ENCODE data around the gene PELI2.

The PELI2 gene

DNA sequence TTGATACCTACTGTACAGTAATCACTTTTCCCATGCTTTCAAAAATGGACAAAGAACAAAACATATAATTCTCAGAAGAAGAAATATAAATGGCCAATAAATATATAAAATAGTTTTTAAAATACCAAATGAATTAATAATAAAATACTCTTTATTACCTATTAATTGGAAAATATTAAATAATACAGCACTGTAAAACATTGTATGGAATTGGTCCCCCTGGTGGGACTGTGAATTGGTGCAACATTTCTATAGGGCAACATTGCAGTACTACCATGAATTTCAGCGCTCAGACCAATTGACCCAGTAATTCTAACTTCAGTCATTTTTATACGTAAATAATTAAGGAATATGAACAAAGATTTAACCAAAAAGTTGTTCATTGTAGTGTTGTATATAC, 162.6 kb downstream of the PELI2 start:
- H3K36me3 ChIP-seq (ENCODE audit: insufficient read depth, low read length), result no peaks in the 10 kb centered on the region
- WGBS, result 100% methylated on average over 1 of the region's 2 CpGs

DNA sequence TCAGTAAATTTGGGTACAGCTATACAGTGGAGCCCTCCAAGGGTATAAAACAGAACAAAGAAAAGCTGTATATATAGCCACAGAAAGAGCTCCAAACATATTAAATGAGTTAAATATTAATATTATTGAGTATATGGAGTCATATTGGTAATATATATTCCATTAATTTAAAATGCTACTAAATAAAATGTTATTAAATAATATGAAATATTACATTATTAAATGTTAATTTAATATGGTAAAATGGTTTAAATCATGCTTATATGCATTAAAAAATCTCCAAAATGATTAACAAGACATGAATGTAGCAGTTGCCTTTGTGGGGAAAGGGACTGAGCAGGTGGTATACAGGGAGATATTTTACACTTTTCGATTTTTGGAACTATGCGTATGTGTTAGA, 164.0 kb downstream of the PELI2 start:
- no peaks in the 10 kb centered on the region for H3K9me3 ChIP-seq (ENCODE audit: insufficient read depth, low read depth, low read length)
- no peaks in the 10 kb centered on the region for H3K4me1 ChIP-seq (ENCODE audit: insufficient read depth, low read length)
- no peak overlapping the region for H3K27ac ChIP-seq (ENCODE audit: low read depth, low read length)
- H3K4me3 ChIP-seq (ENCODE audit: low read length), result no peak overlapping the region
- H3K27me3 ChIP-seq (ENCODE audit: insufficient read depth, low read length), result no peaks in the 10 kb centered on the region
- H3K9ac ChIP-seq (ENCODE audit: low read depth, low read length), result no peak overlapping the region
- 100% methylated on average over 1 of the region's 2 CpGs for WGBS
- no peaks in the 10 kb centered on the region for H3K36me3 ChIP-seq (ENCODE audit: insufficient read depth, low read length)

More for the DNA sequence above, 162.6 kb downstream of the PELI2 start:
- H3K4me1 ChIP-seq (ENCODE audit: insufficient read depth, low read length), result no peaks in the 10 kb centered on the region
- H3K9me3 ChIP-seq (ENCODE audit: insufficient read depth, low read depth, low read length), result 0 out of 2 replicates have a peak, but pooled peaks cover 4% of the 10 kb centered on the region
- no peak overlapping the region for H3K9ac ChIP-seq (ENCODE audit: low read depth, low read length)
- H3K4me3 ChIP-seq (ENCODE audit: low read length), result no peak overlapping the region
- H3K27me3 ChIP-seq (ENCODE audit: insufficient read depth, low read length), result no peaks in the 10 kb centered on the region
- no peak overlapping the region for H3K27ac ChIP-seq (ENCODE audit: low read depth, low read length)

DNA sequence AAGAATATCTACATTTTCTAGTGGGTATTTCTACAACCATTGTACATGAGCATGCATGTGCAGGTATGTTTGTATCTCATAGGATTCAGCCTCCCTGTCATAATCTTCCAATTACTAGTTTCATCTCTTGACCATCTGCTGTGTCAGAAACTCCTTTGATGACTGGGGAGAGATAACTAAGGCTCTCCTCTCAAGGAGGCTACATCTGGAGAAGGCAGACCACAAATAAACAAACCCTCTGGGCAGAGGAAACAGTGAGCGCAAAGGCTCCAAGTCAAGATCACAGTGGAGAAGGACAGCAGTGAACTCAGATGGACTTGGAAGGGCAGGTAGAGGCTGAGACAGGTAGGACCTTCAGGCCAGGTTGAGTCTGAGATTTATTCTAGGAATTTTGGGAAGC, 166.4 kb downstream of the PELI2 start:
- Histone ChIP-seq H3K36me3 (ENCODE audit: insufficient read depth, low read length) (peaks cover 1% of the 10 kb centered on the region; the same call in 1 of the 2 replicates), H3K9me3 (ENCODE audit: insufficient read depth, low read depth, low read length) (no peaks in the 10 kb centered on the region), H3K27ac (ENCODE audit: low read depth, low read length) (no peak overlapping the region), H3K27me3 (ENCODE audit: insufficient read depth, low read length) (no peaks in the 10 kb centered on the region), H3K4me1 (ENCODE audit: insufficient read depth, low read length) (no peaks in the 10 kb centered on the region), H3K9ac (ENCODE audit: low read depth, low read length) (no peak overlapping the region), H3K4me3 (ENCODE audit: low read length) (no peak overlapping the region)
- WGBS, result 95% methylated on average over 1 of the region's 1 CpG

DNA sequence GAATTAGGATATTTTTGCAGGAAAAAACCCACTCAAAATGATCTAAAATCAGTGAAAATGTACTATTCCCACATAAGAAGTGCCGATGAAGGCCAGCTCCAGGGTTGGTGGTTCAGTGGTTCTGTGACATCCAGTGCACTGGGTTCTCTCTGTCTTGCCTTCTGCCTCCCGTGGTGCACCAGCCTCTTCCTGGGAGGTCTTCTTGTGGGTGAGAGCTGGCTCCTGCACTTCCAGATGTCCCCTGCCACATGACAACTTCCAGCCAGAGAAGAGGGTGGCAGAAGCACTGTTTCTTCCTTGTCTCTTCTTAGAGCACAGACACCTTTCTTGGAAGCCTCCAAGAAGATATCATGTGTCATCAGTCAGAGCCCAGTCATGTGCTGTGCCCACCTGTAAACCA, 170.9 kb downstream of the PELI2 start:
- Histone ChIP-seq H3K27ac (ENCODE audit: low read depth, low read length) (no peak overlapping the region), H3K36me3 (ENCODE audit: insufficient read depth, low read length) (peaks cover 13% of the 10 kb centered on the region), H3K4me1 (ENCODE audit: insufficient read depth, low read length) (no peaks in the 10 kb centered on the region), H3K9ac (ENCODE audit: low read depth, low read length) (no peak overlapping the region), H3K4me3 (ENCODE audit: low read length) (no peak overlapping the region), H3K9me3 (ENCODE audit: insufficient read depth, low read depth, low read length) (no peaks in the 10 kb centered on the region), H3K27me3 (ENCODE audit: insufficient read depth, low read length) (no peaks in the 10 kb centered on the region)
- whole genome bisulfite sequencing, result 94% methylated on average over 2 of the region's 2 CpGs

DNA sequence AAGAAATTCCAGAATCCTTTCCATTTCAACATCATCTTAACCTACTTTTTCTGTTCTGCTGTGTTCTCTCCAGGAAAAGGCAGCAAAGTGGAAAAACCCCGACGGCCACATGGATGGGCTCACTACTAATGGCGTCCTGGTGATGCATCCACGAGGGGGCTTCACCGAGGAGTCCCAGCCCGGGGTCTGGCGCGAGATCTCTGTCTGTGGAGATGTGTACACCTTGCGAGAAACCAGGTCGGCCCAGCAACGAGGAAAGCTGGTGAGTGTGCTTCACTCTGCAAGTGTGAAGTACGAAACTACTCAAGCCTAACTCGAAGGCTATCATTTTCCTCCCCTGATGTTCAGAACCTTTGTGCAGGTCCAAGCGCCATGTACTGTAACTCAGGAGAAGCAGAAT, 172.0 kb downstream of the PELI2 start:
- H3K4me1 ChIP-seq (ENCODE audit: insufficient read depth, low read length), result no peaks in the 10 kb centered on the region
- no peak overlapping the region for H3K4me3 ChIP-seq (ENCODE audit: low read length)
- WGBS, result 96% methylated on average over 14 of the region's 14 CpGs
- no peaks in the 10 kb centered on the region for H3K27me3 ChIP-seq (ENCODE audit: insufficient read depth, low read length)
- H3K9ac ChIP-seq (ENCODE audit: low read depth, low read length), result no peak overlapping the region
- peaks cover 13% of the 10 kb centered on the region for H3K36me3 ChIP-seq (ENCODE audit: insufficient read depth, low read length)
- no peak overlapping the region for H3K27ac ChIP-seq (ENCODE audit: low read depth, low read length)
- no peaks in the 10 kb centered on the region for H3K9me3 ChIP-seq (ENCODE audit: insufficient read depth, low read depth, low read length)

DNA sequence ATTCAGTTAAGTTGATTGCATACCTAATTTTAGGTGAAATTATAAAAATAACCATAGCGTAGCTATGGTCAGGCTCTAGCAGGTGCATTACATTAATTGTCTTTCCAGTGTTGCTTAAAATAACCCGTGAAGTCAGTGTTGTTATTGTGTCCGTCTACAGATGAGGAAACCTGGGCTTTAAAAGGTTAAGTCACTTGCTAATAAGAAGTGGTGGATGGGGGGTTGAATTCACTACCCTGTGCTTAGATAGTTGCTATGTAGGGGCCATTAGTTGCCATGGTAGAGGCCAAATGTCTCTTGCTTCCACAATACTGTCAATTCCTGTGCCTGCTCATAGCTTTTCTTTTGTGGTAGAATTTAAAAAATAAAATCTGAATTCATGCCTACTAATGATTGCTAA, 174.8 kb downstream of the PELI2 start:
- WGBS, result 90% methylated on average over 3 of the region's 3 CpGs
- no peak overlapping the region for H3K4me3 ChIP-seq (ENCODE audit: low read length)
- H3K36me3 ChIP-seq (ENCODE audit: insufficient read depth, low read length), result peaks cover 19% of the 10 kb centered on the region

DNA sequence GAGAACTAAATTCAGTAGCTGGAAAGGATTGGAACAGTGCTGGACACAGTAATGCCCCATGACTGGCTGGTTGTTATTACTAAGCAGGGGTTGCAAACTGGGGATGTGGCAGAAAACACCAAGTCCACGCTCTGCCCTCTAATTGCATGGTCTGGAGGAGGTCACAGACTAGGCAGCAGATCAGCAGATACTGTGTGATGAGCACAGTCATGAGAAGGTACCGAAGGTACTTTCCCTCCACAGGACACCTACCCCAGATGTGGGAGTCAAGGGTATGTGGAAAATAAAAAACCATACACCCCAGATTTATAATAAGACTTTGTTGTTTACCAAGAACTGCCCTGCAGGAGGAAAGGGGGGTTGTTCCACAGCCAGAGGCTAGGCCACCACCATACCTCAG, 175.3 kb downstream of the PELI2 start:
- Histone ChIP-seq H3K27ac (ENCODE audit: low read depth, low read length) (no peak overlapping the region), H3K4me3 (ENCODE audit: low read length) (no peak overlapping the region), H3K4me1 (ENCODE audit: insufficient read depth, low read length) (no peaks in the 10 kb centered on the region), H3K9ac (ENCODE audit: low read depth, low read length) (no peak overlapping the region), H3K36me3 (ENCODE audit: insufficient read depth, low read length) (peaks cover 19% of the 10 kb centered on the region), H3K9me3 (ENCODE audit: insufficient read depth, low read depth, low read length) (no peaks in the 10 kb centered on the region), H3K27me3 (ENCODE audit: insufficient read depth, low read length) (no peaks in the 10 kb centered on the region)
- 97% methylated on average over 1 of the region's 2 CpGs for WGBS

More for the DNA sequence above, 174.8 kb downstream of the PELI2 start:
- Histone ChIP-seq H3K4me1 (ENCODE audit: insufficient read depth, low read length) (no peaks in the 10 kb centered on the region), H3K9me3 (ENCODE audit: insufficient read depth, low read depth, low read length) (no peaks in the 10 kb centered on the region), H3K27ac (ENCODE audit: low read depth, low read length) (no peak overlapping the region), H3K9ac (ENCODE audit: low read depth, low read length) (no peak overlapping the region), H3K27me3 (ENCODE audit: insufficient read depth, low read length) (no peaks in the 10 kb centered on the region)

DNA sequence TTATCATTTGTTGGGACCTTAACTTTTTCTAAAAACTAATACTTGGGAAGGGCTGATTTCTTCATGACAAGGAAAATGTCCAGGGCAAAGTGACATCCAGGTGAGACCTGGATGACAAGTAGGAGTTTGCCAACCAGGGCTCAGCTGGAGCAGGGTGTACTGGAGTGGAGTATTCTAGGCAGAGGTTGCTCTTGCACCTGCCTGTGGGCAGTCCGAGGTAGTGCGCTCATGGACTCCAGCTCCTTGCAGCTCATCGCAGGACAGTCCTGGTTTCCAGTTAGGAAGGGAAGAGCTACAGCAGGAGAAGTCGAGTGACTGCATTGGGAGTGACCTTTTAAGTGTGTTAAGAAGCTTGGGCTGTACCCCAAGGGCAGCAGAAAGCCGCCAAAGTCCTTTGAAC, 175.9 kb downstream of the PELI2 start:
- H3K9me3 ChIP-seq (ENCODE audit: insufficient read depth, low read depth, low read length), result no peaks in the 10 kb centered on the region
- H3K4me3 ChIP-seq (ENCODE audit: low read length), result no peak overlapping the region
- H3K36me3 ChIP-seq (ENCODE audit: insufficient read depth, low read length), result peaks cover 19% of the 10 kb centered on the region
- H3K4me1 ChIP-seq (ENCODE audit: insufficient read depth, low read length), result no peaks in the 10 kb centered on the region
- no peaks in the 10 kb centered on the region for H3K27me3 ChIP-seq (ENCODE audit: insufficient read depth, low read length)
- H3K27ac ChIP-seq (ENCODE audit: low read depth, low read length), result no peak overlapping the region
- no peak overlapping the region for H3K9ac ChIP-seq (ENCODE audit: low read depth, low read length)
- 92% methylated on average over 5 of the region's 5 CpGs for WGBS

DNA sequence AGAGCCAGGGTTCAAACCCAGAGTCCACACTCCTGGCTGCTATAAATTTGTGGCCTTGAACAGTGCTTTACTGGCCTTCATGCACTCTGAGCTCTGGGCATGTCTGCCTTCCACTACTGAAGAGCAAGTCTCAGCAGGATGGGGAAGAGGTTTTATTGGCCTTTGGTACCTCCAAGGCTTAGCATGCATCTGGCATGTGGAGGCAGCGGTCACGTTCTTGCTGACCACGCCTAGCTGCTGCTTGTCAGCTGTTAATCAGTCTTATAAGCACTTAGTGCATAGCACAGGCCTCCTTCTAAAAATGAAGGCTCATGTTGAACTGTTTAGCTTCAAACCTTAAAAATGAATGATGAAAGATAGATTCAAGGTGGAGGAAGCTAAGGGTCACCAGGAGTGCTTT, 177.5 kb downstream of the PELI2 start:
- Histone ChIP-seq H3K4me1 (ENCODE audit: insufficient read depth, low read length) (no peaks in the 10 kb centered on the region), H3K9me3 (ENCODE audit: insufficient read depth, low read depth, low read length) (no peaks in the 10 kb centered on the region), H3K4me3 (ENCODE audit: low read length) (no peak overlapping the region), H3K36me3 (ENCODE audit: insufficient read depth, low read length) (peaks cover 11% of the 10 kb centered on the region; the same call in 1 of the 2 replicates), H3K27me3 (ENCODE audit: insufficient read depth, low read length) (no peaks in the 10 kb centered on the region), H3K9ac (ENCODE audit: low read depth, low read length) (no peak overlapping the region), H3K27ac (ENCODE audit: low read depth, low read length) (no peak overlapping the region)
- 94% methylated on average over 3 of the region's 3 CpGs for WGBS

DNA sequence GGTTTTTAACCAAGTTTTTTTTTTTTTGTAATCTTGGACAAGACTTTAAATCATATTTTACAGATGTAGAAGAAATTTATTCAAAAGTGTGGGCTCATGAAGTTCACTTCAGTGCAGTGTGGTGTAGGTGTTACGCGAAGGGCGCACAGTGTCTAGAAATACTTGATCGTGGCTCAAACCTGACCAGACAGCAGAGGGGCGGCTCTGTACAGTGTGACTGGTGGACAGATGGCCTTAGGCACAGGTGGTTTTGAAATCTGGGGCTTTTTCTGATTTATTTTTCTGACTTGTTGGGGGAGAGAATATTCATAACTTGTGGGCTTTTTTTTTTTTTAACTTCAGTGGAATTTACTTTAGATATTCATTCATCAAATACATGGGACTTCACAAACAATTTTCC, 179.2 kb downstream of the PELI2 start:
- Histone ChIP-seq H3K4me1 (ENCODE audit: insufficient read depth, low read length) (no peaks in the 10 kb centered on the region), H3K36me3 (ENCODE audit: insufficient read depth, low read length) (peaks cover 6% of the 10 kb centered on the region; the same call in 1 of the 2 replicates), H3K27ac (ENCODE audit: low read depth, low read length) (no peak overlapping the region), H3K9ac (ENCODE audit: low read depth, low read length) (no peak overlapping the region), H3K4me3 (ENCODE audit: low read length) (no peak overlapping the region), H3K27me3 (ENCODE audit: insufficient read depth, low read length) (no peaks in the 10 kb centered on the region), H3K9me3 (ENCODE audit: insufficient read depth, low read depth, low read length) (no peaks in the 10 kb centered on the region)
- WGBS, result 98% methylated on average over 5 of the region's 5 CpGs

DNA sequence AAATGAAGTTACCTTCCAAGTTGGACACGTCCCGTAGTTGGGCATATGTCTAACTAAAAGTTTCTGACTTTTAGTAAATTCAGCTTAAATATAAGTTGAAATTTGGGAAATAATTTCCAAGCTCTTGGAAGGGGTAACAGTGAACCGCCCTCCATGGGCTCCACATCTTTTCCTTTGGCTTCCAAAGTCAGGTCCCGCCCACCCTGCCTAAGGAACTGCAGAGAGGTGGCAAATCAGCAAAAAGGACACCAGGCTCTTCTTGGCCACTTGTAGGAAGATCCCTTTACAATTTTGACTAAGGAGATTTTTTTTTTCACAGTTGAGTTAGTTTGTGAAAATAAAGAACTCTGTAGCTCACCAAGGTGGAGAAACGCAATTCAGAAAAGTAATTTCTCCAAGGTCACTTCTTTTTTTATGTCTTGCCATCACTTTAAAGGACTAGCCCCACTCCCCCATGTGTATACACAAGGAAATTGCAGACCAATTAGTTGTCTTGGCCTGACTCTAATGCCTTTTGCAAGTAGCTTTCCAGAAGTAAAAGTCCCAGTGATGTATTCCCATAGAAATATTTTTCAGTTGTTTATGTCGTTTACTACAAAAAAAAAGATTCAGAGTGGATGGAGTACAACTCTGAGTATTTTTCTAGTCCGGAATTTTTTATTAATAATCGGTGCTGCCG, 181.2 kb downstream of the PELI2 start:
- 95% methylated on average over 9 of the region's 9 CpGs for WGBS
- no peaks in the 10 kb centered on the region for H3K27me3 ChIP-seq (ENCODE audit: insufficient read depth, low read length)

DNA sequence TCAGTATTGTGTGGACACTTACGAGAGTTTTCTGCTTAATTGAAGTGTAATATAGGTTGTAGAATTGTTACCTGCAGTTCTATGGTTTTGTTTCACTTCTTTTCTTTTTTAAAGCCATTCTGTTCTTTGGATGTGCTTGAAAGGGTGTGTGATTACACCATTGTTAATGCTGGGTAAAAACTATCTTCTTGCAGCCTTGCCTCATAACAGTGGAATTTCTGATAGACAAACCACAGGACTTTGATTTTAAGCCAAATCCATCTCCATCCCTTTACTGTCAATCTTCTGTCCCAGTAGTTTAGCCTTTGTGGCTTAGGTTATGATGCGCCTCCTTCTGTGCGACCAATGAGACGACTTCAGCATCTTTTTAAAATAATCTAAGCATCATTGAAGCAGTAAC, 182.3 kb downstream of the PELI2 start:
- Histone ChIP-seq H3K27ac (ENCODE audit: low read depth, low read length) (no peak overlapping the region), H3K4me1 (ENCODE audit: insufficient read depth, low read length) (no peaks in the 10 kb centered on the region), H3K9me3 (ENCODE audit: insufficient read depth, low read depth, low read length) (no peaks in the 10 kb centered on the region), H3K36me3 (ENCODE audit: insufficient read depth, low read length) (peaks cover 6% of the 10 kb centered on the region; the same call in 1 of the 2 replicates), H3K4me3 (ENCODE audit: low read length) (no peak overlapping the region), H3K27me3 (ENCODE audit: insufficient read depth, low read length) (no peaks in the 10 kb centered on the region), H3K9ac (ENCODE audit: low read depth, low read length) (no peak overlapping the region)
- 90% methylated on average over 4 of the region's 4 CpGs for WGBS

More for the DNA sequence above, 181.2 kb downstream of the PELI2 start:
- H3K9ac ChIP-seq (ENCODE audit: low read depth, low read length), result no peak overlapping the region
- H3K27ac ChIP-seq (ENCODE audit: low read depth, low read length), result no peak overlapping the region
- H3K4me3 ChIP-seq (ENCODE audit: low read length), result no peak overlapping the region
- no peaks in the 10 kb centered on the region for H3K9me3 ChIP-seq (ENCODE audit: insufficient read depth, low read depth, low read length)
- peaks cover 6% of the 10 kb centered on the region; the same call in 1 of the 2 replicates for H3K36me3 ChIP-seq (ENCODE audit: insufficient read depth, low read length)
- H3K4me1 ChIP-seq (ENCODE audit: insufficient read depth, low read length), result no peaks in the 10 kb centered on the region

All from HUES64 (cell line).